ENCODE results near the gene FBXO17.

FBXO17 gene

GRCh38 chr19:38978326-38978689, 2.8 kb upstream of the FBXO17 start:
- H3K9me3 ChIP-seq: no peaks in the 10 kb centered on the region
- H3K4me1 ChIP-seq: peaks cover 0 to 24% (median 14%) of the 10 kb centered on the region in 4 donors
- TF ChIP-seq CTCF (IDR thresholded peaks at IDR 0.05): no peak
- intact Hi-C loops (cut with DNase I; ENCODE audit: low total_unique reads): loop anchor here (10.0 kb wide), 1 partner anchor 346 kb away; the partner anchor contains the start of gene LRFN1
- no peak for DNase-seq
- H3K36me3 ChIP-seq: no peaks in the 10 kb centered on the region
- no peaks in the 10 kb centered on the region for H3K27me3 ChIP-seq
- H3K27ac ChIP-seq: no peak overlapping the region
- no peak overlapping the region for H3K4me3 ChIP-seq

- Histone ChIP-seq H3K9me3 (no peaks in the 10 kb centered on the region), H3K27ac (no peak overlapping the region), H3K4me3 (no peak overlapping the region), H3K27me3 (no peaks in the 10 kb centered on the region), H3K36me3 (no peaks in the 10 kb centered on the region), H3K4me1 (peaks cover 0 to 24% (median 14%) of the 10 kb centered on the region in 4 donors)
- DNase-seq: no peak
- intact Hi-C loops (cut with DNase I; ENCODE audit: low total_unique reads): loop anchor here (10.0 kb wide), 1 partner anchor 347 kb away; the partner anchor contains the start of gene LRFN1
- TF ChIP-seq CTCF (IDR thresholded peaks at IDR 0.05): no peak
Observed at GRCh38 chr19:38977445-38978325, 2.1 kb upstream of the FBXO17 start.

GRCh38 chr19:38975861-38976271, 324 bp upstream of the FBXO17 start:
- H3K36me3 ChIP-seq: no peaks in the 10 kb centered on the region
- DNase-seq: no peak
- intact Hi-C loops (cut with DNase I; ENCODE audit: low total_unique reads): loop anchor here (10.0 kb wide), 1 partner anchor 349 kb away; the partner anchor contains the start of gene LRFN1
- H3K4me1 ChIP-seq: peaks cover 0 to 24% (median 14%) of the 10 kb centered on the region in 4 donors
- H3K4me3 ChIP-seq: peak overlapping the region; percentile 61 to 70
- TF ChIP-seq CTCF (IDR thresholded peaks at IDR 0.05): no peak
- no peaks in the 10 kb centered on the region for H3K27me3 ChIP-seq
- H3K27ac ChIP-seq: peak overlapping the region; percentile 93 to 95
- H3K9me3 ChIP-seq: no peaks in the 10 kb centered on the region

GRCh38 chr19:38974624-38975213, 823 bp downstream of the FBXO17 start:
- TF ChIP-seq CTCF (IDR thresholded peaks at IDR 0.05): no peak
- intact Hi-C loops (cut with DNase I; ENCODE audit: low total_unique reads): loop anchor here (10.0 kb wide), 1 partner anchor 350 kb away; the partner anchor contains the start of gene LRFN1
- no peaks in the 10 kb centered on the region for H3K36me3 ChIP-seq
- H3K27ac ChIP-seq: peak overlapping the region; percentile 93 to 95
- H3K4me1 ChIP-seq: peaks cover 0 to 24% (median 14%) of the 10 kb centered on the region in 4 donors
- no peak for DNase-seq
- no peaks in the 10 kb centered on the region for H3K27me3 ChIP-seq
- peak overlapping the region; percentile 61 to 70 for H3K4me3 ChIP-seq
- H3K9me3 ChIP-seq: no peaks in the 10 kb centered on the region

GRCh38 chr19:38971672-38972071, 3.9 kb downstream of the FBXO17 start:
- peaks cover 0 to 6% (median 5%) of the 10 kb centered on the region in 3 donors for H3K36me3 ChIP-seq
- H3K27ac ChIP-seq: no peak overlapping the region
- peaks cover 0 to 20% (median 13%) of the 10 kb centered on the region in 4 donors for H3K4me1 ChIP-seq
- DNase-seq: no peak
- no peak overlapping the region for H3K4me3 ChIP-seq
- intact Hi-C loops (cut with DNase I; ENCODE audit: low total_unique reads): loop anchor here (2.0 to 10.0 kb wide), 2 partner anchors 67 to 353 kb away; partner anchors contain the start of gene LRFN1
- TF ChIP-seq CTCF (IDR thresholded peaks at IDR 0.05): no peak
- no peaks in the 10 kb centered on the region for H3K27me3 ChIP-seq
- H3K9me3 ChIP-seq: no peaks in the 10 kb centered on the region

All from tibial artery (tissue), 4 donors.